HCT116 (cell line): ENCODE measurements around the gene SKI. TPM values are rescaled to one million over a fixed set of nuclear protein-coding genes. Genes with fewer than 3 reads are reported as not detected.

Experiments used
- ATAC-seq: fragments of 200-7000 bp; cut with Tn5 transposase; 2 replicates; pipeline ENCODE4 v1.9.1; 2020; ENCODE audit warnings: mild to moderate bottlenecking, moderate library complexity
- BruUV-seq: library from RNA; stranded (reverse); fragments of 400-500 nt; replicated peaks from 2 replicates; lab custom pipeline; 2021; lab: Mats Ljungman, UMichigan
- CTCF ChIA-PET: fragments of 300-600 bp; sonication (Branson Sonifier 250); formaldehyde crosslinking; loops from one replicate; lab custom pipeline; 2021; ENCODE audit warnings: antibody characterized with exemption; lab: Charles Lee
- POLR2A ChIA-PET: fragments of 300-600, 350-600 bp; sonication (Branson Sonifier 250); formaldehyde crosslinking; loops from one replicate; lab custom pipeline; 2021; ENCODE audit warnings: antibody characterized with exemption; lab: Charles Lee
- RAD21 ChIA-PET, 2 experiments: fragments of 300-600 bp; sonication (Branson Sonifier 250); formaldehyde crosslinking; loops; one replicate each; lab custom pipeline; 2023; ENCODE audit warnings: low total read pairs in 2 of 2; ENCODE audit not compliant: uncharacterized antibody in 2 of 2, unreplicated experiment in 2 of 2, low non-redundant PET in 1 of 2; lab: Charles Lee
- DNase-seq: peaks from one replicate; pipeline ENCODE4 v3.0.0-alpha.2; 2010; ENCODE audit warnings: low read depth, low spot score
- H2AFZ ChIP-seq: fragments of 200-600 bp; shearing (Covaris generic), sonication (generic); 2 replicates; pipeline ENCODE4 v1.6.1; 2017; ENCODE audit warnings: low read depth, mixed run types, mixed read lengths, antibody characterized with exemption, low read length; ENCODE audit not compliant: poor library complexity, severe bottlenecking
- H3K27ac ChIP-seq: 2 replicates; pipeline ENCODE4 v1.5.1; 2012; ENCODE audit warnings: low read depth, low read length
- H3K27me3 ChIP-seq: fragments of 200-600 bp; sonication (generic); 2 replicates; pipeline ENCODE4 v1.6.1; 2016; ENCODE audit warnings: mixed run types, low read length, mixed read lengths; ENCODE audit not compliant: insufficient read depth
- H3K36me3 ChIP-seq, 2 experiments: fragments of 200-500 bp in 1 of 2; fragments of 200-600 bp in 1 of 2; sonication (Bioruptor generic) in 1 of 2; sonication (generic) in 1 of 2; 2 replicates each; pipeline versions ENCODE4 v1.5.1 to v1.6.1; 2014 to 2016; ENCODE audit warnings: low read length in 2 of 2, inconsistent platforms in 1 of 2, mixed read lengths in 1 of 2, mixed run types in 1 of 2; ENCODE audit not compliant: insufficient read depth in 2 of 2, control insufficient read depth in 1 of 2
- H3K4me1 ChIP-seq, 2 experiments: fragments of 200-600 bp in 1 of 2; sonication (generic) in 1 of 2; 2 replicates each; pipeline versions ENCODE4 v1.5.1 to v1.6.1; 2012 to 2017; ENCODE audit warnings: low read length in 2 of 2, inconsistent platforms in 1 of 2, mild to moderate bottlenecking in 1 of 2, mixed read lengths in 1 of 2, mixed run types in 1 of 2, moderate library complexity in 1 of 2; ENCODE audit not compliant: insufficient read depth in 2 of 2, control insufficient read depth in 1 of 2
- H3K4me2 ChIP-seq: fragments of 200-600 bp; sonication (generic); 2 replicates; pipeline ENCODE4 v1.6.1; 2017; ENCODE audit warnings: mixed run types, low read length, mixed read lengths
- H3K4me3 ChIP-seq, 2 experiments: fragments of 200-600 bp in 1 of 2; sonication (generic) in 1 of 2; replicated peaks in 1 of 2; 2 replicates each; pipeline ENCODE4 v1.5.1; 2011 to 2016; ENCODE audit warnings: low read length in 2 of 2, control low read depth in 1 of 2, low read depth in 1 of 2, mild to moderate bottlenecking in 1 of 2, mixed read lengths in 1 of 2, mixed run types in 1 of 2
- H3K79me2 ChIP-seq: fragments of 200-600 bp; sonication (generic); 2 replicates; pipeline ENCODE4 v1.6.1; 2017; ENCODE audit warnings: mild to moderate bottlenecking, mixed run types, low read length, moderate library complexity, mixed read lengths; ENCODE audit not compliant: insufficient read depth
- H3K9ac ChIP-seq: fragments of 200-600 bp; sonication (generic); 2 replicates; pipeline ENCODE4 v1.6.1; 2016; ENCODE audit warnings: low read length, mixed read lengths
- H3K9me2 ChIP-seq: fragments of 200-600 bp; sonication (generic), shearing (Covaris generic); 2 replicates; pipeline ENCODE4 v1.6.1; 2017; ENCODE audit warnings: mixed run types, mild to moderate bottlenecking, moderate library complexity; ENCODE audit not compliant: insufficient read depth
- H3K9me3 ChIP-seq, 2 experiments: fragments of 200-500 bp in 1 of 2; fragments of 200-600 bp in 1 of 2; sonication (Bioruptor generic) in 1 of 2; sonication (generic) in 1 of 2; 2 replicates each; pipeline ENCODE4 v1.6.1; 2014 to 2017; ENCODE audit warnings: low read length in 2 of 2, mixed read lengths in 2 of 2, inconsistent platforms in 1 of 2, low read depth in 1 of 2, mild to moderate bottlenecking in 1 of 2, mixed run types in 1 of 2, moderate library complexity in 1 of 2; ENCODE audit not compliant: control insufficient read depth in 1 of 2, insufficient read depth in 1 of 2
- H4K20me1 ChIP-seq: fragments of 200-600 bp; sonication (generic), shearing (Covaris generic); 2 replicates; pipeline ENCODE4 v1.6.1; 2017; ENCODE audit warnings: mixed run types, mild to moderate bottlenecking, moderate library complexity; ENCODE audit not compliant: insufficient read depth
- CBX3 ChIP-seq: IDR thresholded peaks from 2 replicates; pipeline ENCODE4 v1.6.1; 2012; ENCODE audit warnings: low read depth
- JUND ChIP-seq: IDR thresholded peaks from 2 replicates; pipeline ENCODE4 v1.6.1; 2012
- POLR2A ChIP-seq: IDR thresholded peaks from 2 replicates; pipeline ENCODE4 v1.7.0; 2011; ENCODE audit warnings: borderline replicate concordance; ENCODE audit not compliant: insufficient read depth, insufficient read length; ENCODE audit errors: extremely low read depth
- POLR2AphosphoS5 ChIP-seq: IDR thresholded peaks from 2 replicates; pipeline ENCODE4 v1.6.1; 2011; ENCODE audit warnings: mild to moderate bottlenecking, low read depth, low read length, moderate library complexity
- SP1 ChIP-seq: IDR thresholded peaks from 2 replicates; pipeline ENCODE4 v1.6.1; 2012; ENCODE audit warnings: low read depth
- YY1 ChIP-seq: IDR thresholded peaks from 2 replicates; pipeline ENCODE4 v1.6.1; 2011; ENCODE audit warnings: low read length, low read depth, moderate library complexity, mild to moderate bottlenecking; ENCODE audit not compliant: insufficient replicate concordance; ENCODE audit errors: extremely low read depth
- ZNF274 ChIP-seq: fragments of 200-500 bp; sonication (Bioruptor generic); IDR thresholded peaks from 2 replicates; pipeline ENCODE4 v1.6.1; 2014; ENCODE audit warnings: mild to moderate bottlenecking, low read depth, low read length, inconsistent platforms
- intact Hi-C: fragments of 100-400 bp; cut with micrococcal nuclease; formaldehyde crosslinking; loops from 2 replicates; pipeline ENCODE4 v1.10.0; 2022
- total RNA-seq: library from RNA; stranded (reverse); gene quantifications from one replicate; pipeline ENCODE4 v1.2.1, GENCODE V29; 2021; ENCODE audit not compliant: unreplicated experiment
- TF ChIP-seq, protein P1 (sequence below): IDR thresholded peaks from 2 replicates; pipeline ENCODE4 v1.6.1; 2012; ENCODE audit warnings: low read depth
- TF ChIP-seq, protein P2 (sequence below), 3 experiments: fragments of 200-600 bp in 1 of 3; sonication (generic) in 1 of 3; IDR thresholded peaks in 2 of 3; conservative IDR thresholded peaks in 1 of 3; 2 replicates each; pipeline ENCODE4 v1.5.1; 2012 to 2017; ENCODE audit warnings: low read depth in 2 of 3, low read length in 2 of 3, antibody characterized with exemption in 1 of 3, borderline replicate concordance in 1 of 3, control low read depth in 1 of 3, mild to moderate bottlenecking in 1 of 3, mixed read lengths in 1 of 3, mixed run types in 1 of 3, moderate library complexity in 1 of 3; ENCODE audit not compliant: insufficient read depth in 1 of 3
- TF ChIP-seq, protein P3 (sequence below): IDR thresholded peaks from 2 replicates; pipeline ENCODE4 v1.6.1; 2012

The SKI gene
- total RNA-seq, 1 experiment from 2014 or later: 56.2 TPM

DNA sequence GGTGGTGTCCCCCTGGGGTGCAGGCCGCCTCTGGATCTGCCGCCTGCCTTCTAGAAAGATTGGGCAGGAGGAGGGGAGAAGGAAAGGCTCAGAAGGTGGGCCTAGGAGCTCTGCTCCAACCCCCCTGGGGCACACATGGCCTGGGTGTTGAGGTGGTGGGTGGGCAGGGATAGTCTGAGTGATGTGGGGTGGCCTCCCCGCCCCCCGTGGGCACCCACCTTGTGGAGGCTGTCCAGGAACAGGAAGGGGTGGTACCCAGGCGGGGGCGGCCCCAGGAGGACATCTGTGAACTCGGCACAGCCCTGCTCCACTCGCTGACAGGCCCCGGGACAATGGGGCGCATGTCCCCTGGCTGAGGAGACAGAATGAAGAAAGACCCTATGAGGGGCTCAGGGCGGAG is 108.4 kb downstream of the SKI start:
- Histone ChIP-seq H2AFZ (no peak overlapping the region), H3K36me3 (no peaks in the 10 kb centered on the region), H3K9ac (no peak overlapping the region), H3K79me2 (no peaks in the 10 kb centered on the region), H3K27ac (no peak overlapping the region), H3K4me1 (no peaks in the 10 kb centered on the region), H3K4me2 (no peak overlapping the region), H3K9me2 (no peaks in the 10 kb centered on the region), H3K4me3 (no peak overlapping the region), H4K20me1 (no peaks in the 10 kb centered on the region), H3K9me3 (peaks cover 2 to 6% of the 10 kb centered on the region in 2 experiments; a peak in 2 of 4 replicates), H3K27me3 (no peaks in the 10 kb centered on the region)
- no peak for TF ChIP-seq SP1
- no peak for TF ChIP-seq POLR2A
- no peak for TF ChIP-seq POLR2AphosphoS5
- TF ChIP-seq, protein P1, sequence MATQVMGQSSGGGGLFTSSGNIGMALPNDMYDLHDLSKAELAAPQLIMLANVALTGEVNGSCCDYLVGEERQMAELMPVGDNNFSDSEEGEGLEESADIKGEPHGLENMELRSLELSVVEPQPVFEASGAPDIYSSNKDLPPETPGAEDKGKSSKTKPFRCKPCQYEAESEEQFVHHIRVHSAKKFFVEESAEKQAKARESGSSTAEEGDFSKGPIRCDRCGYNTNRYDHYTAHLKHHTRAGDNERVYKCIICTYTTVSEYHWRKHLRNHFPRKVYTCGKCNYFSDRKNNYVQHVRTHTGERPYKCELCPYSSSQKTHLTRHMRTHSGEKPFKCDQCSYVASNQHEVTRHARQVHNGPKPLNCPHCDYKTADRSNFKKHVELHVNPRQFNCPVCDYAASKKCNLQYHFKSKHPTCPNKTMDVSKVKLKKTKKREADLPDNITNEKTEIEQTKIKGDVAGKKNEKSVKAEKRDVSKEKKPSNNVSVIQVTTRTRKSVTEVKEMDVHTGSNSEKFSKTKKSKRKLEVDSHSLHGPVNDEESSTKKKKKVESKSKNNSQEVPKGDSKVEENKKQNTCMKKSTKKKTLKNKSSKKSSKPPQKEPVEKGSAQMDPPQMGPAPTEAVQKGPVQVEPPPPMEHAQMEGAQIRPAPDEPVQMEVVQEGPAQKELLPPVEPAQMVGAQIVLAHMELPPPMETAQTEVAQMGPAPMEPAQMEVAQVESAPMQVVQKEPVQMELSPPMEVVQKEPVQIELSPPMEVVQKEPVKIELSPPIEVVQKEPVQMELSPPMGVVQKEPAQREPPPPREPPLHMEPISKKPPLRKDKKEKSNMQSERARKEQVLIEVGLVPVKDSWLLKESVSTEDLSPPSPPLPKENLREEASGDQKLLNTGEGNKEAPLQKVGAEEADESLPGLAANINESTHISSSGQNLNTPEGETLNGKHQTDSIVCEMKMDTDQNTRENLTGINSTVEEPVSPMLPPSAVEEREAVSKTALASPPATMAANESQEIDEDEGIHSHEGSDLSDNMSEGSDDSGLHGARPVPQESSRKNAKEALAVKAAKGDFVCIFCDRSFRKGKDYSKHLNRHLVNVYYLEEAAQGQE: no peak
- TF ChIP-seq, protein P2, sequence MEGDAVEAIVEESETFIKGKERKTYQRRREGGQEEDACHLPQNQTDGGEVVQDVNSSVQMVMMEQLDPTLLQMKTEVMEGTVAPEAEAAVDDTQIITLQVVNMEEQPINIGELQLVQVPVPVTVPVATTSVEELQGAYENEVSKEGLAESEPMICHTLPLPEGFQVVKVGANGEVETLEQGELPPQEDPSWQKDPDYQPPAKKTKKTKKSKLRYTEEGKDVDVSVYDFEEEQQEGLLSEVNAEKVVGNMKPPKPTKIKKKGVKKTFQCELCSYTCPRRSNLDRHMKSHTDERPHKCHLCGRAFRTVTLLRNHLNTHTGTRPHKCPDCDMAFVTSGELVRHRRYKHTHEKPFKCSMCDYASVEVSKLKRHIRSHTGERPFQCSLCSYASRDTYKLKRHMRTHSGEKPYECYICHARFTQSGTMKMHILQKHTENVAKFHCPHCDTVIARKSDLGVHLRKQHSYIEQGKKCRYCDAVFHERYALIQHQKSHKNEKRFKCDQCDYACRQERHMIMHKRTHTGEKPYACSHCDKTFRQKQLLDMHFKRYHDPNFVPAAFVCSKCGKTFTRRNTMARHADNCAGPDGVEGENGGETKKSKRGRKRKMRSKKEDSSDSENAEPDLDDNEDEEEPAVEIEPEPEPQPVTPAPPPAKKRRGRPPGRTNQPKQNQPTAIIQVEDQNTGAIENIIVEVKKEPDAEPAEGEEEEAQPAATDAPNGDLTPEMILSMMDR (IDR thresholded peaks at IDR 0.05 in 2 of 3, conservative IDR thresholded peaks at IDR 0.05 in 1 of 3; ENCODE audit: borderline replicate concordance in 1 of 3, insufficient read depth in 1 of 3, low read depth in 2 of 3, low read length in 2 of 3): no peak
- TF ChIP-seq JUND: no peak
- TF ChIP-seq, protein P3, sequence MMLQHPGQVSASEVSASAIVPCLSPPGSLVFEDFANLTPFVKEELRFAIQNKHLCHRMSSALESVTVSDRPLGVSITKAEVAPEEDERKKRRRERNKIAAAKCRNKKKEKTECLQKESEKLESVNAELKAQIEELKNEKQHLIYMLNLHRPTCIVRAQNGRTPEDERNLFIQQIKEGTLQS: no peak
- TF ChIP-seq YY1: no peak
- no peak for TF ChIP-seq CBX3
- TF ChIP-seq ZNF274: no peak
- DNase-seq: no peak
- intact Hi-C loops: no loop called here
- ChIA-PET RAD21 (no interaction called here), POLR2A (no interaction called here), CTCF (no interaction called here)
- no TSS peak for BruUV-seq
- no peak for ATAC-seq
